HEK293T (cell line): ENCODE results near the gene C6orf62.
A peak's percentile ranks its signal among the peaks of the same experiment; 100 is the strongest.
"Not testable (repeated sequence)": the region's sequence is repeated elsewhere in the genome, so short reads cannot be mapped to it uniquely, and the experiment has no call there.

Experiments
- CTCF ChIA-PET: fragments of 350-600 bp; formaldehyde crosslinking; extraction: SDS; loops from one replicate; lab custom pipeline; 2021; ENCODE audit warnings: antibody characterized with exemption, inconsistent platforms; lab: Yijun Ruan, JAX
- POLR2A ChIA-PET: fragments of 350-600 bp; formaldehyde crosslinking; extraction: SDS; loops from one replicate; lab custom pipeline; 2020; ENCODE audit warnings: antibody characterized with exemption, inconsistent platforms; lab: Yijun Ruan, JAX
- DNase-seq: peaks from one replicate; pipeline ENCODE4 v3.0.0; 2012; ENCODE audit warnings: mixed read lengths; ENCODE audit errors: extremely low spot score
- ARNT ChIP-seq: fragments of 450-650 bp; IDR thresholded peaks from 2 replicates; pipeline ENCODE4 v1.6.1; 2017; ENCODE audit warnings: mild to moderate bottlenecking
- BHLHE40 ChIP-seq: fragments of 450-650 bp; IDR thresholded peaks from 2 replicates; pipeline ENCODE4 v1.6.1; 2016; ENCODE audit warnings: mild to moderate bottlenecking, moderate library complexity, borderline replicate concordance
- CTBP1 ChIP-seq: fragments of 450-650 bp; IDR thresholded peaks from 2 replicates; pipeline ENCODE4 v1.6.1; 2016; ENCODE audit warnings: borderline replicate concordance
- ELF4 ChIP-seq: fragments of 450-650 bp; IDR thresholded peaks from 2 replicates; pipeline ENCODE4 v1.6.1; 2017; ENCODE audit warnings: antibody characterized with exemption
- FOXA1 ChIP-seq: fragments of 450-650 bp; IDR thresholded peaks from 2 replicates; pipeline ENCODE4 v1.6.1; 2016; ENCODE audit warnings: mild to moderate bottlenecking
- FOXK2 ChIP-seq: fragments of 450-650 bp; IDR thresholded peaks from 2 replicates; pipeline ENCODE4 v1.6.1; 2016; ENCODE audit warnings: mild to moderate bottlenecking
- FOXM1 ChIP-seq: fragments of 450-650 bp; IDR thresholded peaks from 2 replicates; pipeline ENCODE4 v1.6.1; 2017; ENCODE audit warnings: mild to moderate bottlenecking, borderline replicate concordance
- HDGF ChIP-seq: fragments of 450-650 bp; IDR thresholded peaks from 2 replicates; pipeline ENCODE4 v1.6.1; 2017; ENCODE audit warnings: antibody characterized with exemption, borderline replicate concordance
- L3MBTL2 ChIP-seq: fragments of 450-650 bp; conservative IDR thresholded peaks from 2 replicates; pipeline ENCODE4 v1.6.1; 2016; ENCODE audit warnings: mild to moderate bottlenecking
- LEF1 ChIP-seq: fragments of 450-650 bp; IDR thresholded peaks from 2 replicates; pipeline ENCODE4 v1.6.1; 2017; ENCODE audit warnings: mild to moderate bottlenecking, borderline replicate concordance
- NFRKB ChIP-seq: fragments of 450-650 bp; IDR thresholded peaks from 2 replicates; pipeline ENCODE4 v1.6.1; 2016; ENCODE audit warnings: mild to moderate bottlenecking, moderate library complexity
- SP1 ChIP-seq: fragments of 450-650 bp; IDR thresholded peaks from 2 replicates; pipeline ENCODE4 v1.6.1; 2017
- SUZ12 ChIP-seq: fragments of 450-650 bp; IDR thresholded peaks from 2 replicates; pipeline ENCODE4 v1.6.1; 2016; ENCODE audit warnings: mild to moderate bottlenecking
- TARDBP ChIP-seq: fragments of 450-650 bp; IDR thresholded peaks from 2 replicates; pipeline ENCODE4 v1.6.1; 2016
- ZNF384 ChIP-seq: fragments of 450-650 bp; IDR thresholded peaks from 2 replicates; pipeline ENCODE4 v1.6.1; 2016
- TF ChIP-seq, protein P1 (sequence below): fragments of 450-650 bp; IDR thresholded peaks from 2 replicates; pipeline ENCODE4 v1.6.1; 2016

Gene C6orf62

DNA sequence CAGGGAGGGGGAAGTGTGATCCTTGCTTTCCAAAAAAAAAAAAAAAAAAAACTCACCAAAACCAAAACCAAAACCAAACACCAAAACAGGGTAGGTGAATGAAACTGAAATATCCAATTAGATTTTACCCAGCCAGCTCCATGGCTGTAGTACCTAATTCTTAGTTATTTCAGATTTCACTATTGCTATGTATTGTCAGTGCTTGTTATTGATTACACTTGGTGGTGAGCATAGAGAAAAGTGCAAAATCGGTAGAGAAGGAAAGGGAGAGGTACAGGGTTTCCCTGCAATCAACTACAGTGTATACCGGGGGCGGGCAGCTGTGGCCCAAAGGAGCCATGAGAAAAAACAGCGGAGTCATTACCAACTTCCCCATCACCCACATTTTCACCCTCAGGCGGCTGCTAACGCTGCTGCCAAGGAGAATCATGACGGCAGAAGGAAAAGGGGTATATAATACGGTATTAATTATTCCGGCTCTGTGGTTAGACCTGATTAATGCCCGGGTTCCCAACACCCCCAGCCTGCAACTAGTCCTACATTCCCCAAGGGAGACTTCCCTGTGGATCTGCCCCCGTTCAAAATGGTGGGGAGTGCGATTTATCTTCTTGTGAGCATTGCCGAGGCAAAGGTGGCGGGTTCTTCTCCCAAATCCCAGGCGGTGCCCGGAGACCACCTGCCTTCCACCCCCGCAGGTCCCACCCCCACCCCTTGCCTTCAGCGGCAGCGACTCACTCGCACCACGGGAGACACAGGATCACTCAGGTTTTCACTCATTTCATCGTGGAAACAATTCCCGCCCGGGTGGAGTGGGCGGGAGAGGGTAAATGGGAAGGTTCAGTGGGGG, at the start of gene C6orf62:
TSS of gene C6orf62 (minus strand) at position 30 of the 847 bp plus-strand sequence. CDS start 486 bp downstream, outside the sequence.
- peak; percentile 8 for DNase-seq
- POLR2A ChIA-PET, result interaction anchor here (2.3 kb wide), 1 partner anchor 56 kb away, joined by 12 read pairs; the partner anchor contains the start of gene GMNN
- no peak for TF ChIP-seq L3MBTL2
- TF ChIP-seq ZNF384, result peak; percentile 45; the same call in 1 of the 2 replicates
- CTCF ChIA-PET, result no interaction called here

DNA sequence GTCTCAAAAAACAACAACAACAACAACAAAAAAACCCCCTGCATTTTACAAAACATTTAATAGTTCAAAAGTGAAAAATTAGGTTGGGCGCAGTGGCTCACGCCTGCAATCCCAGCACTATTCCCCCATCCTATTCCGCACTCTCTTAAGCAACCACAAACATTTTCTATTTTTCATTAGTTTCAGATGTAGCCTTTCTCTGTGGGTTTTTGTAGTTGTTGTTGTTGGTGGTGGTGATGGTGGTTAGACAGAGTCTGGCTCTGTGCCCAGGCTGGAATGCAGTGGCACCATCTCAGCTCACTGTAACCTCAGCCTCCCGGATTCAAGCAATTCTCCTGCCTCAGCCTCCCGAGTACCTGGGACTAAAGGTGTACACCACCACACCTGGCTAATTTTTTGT, 49.4 kb upstream of the C6orf62 start:
- TF ChIP-seq LEF1 (no peak), FOXA1 (no peak), ZNF384 (no peak), FOXM1 (no peak), FOXK2 (no peak), TARDBP (no peak), BHLHE40 (no peak), ELF4 (no peak), SUZ12 (no peak), L3MBTL2 (no peak), NFRKB (no peak), ARNT (no peak), HDGF (no peak), SP1 (no peak), CTBP1 (no peak)
- TF ChIP-seq, protein P1, sequence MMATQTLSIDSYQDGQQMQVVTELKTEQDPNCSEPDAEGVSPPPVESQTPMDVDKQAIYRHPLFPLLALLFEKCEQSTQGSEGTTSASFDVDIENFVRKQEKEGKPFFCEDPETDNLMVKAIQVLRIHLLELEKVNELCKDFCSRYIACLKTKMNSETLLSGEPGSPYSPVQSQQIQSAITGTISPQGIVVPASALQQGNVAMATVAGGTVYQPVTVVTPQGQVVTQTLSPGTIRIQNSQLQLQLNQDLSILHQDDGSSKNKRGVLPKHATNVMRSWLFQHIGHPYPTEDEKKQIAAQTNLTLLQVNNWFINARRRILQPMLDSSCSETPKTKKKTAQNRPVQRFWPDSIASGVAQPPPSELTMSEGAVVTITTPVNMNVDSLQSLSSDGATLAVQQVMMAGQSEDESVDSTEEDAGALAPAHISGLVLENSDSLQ, result no peak
- ChIA-PET CTCF (no interaction called here), POLR2A (no interaction called here)

DNA sequence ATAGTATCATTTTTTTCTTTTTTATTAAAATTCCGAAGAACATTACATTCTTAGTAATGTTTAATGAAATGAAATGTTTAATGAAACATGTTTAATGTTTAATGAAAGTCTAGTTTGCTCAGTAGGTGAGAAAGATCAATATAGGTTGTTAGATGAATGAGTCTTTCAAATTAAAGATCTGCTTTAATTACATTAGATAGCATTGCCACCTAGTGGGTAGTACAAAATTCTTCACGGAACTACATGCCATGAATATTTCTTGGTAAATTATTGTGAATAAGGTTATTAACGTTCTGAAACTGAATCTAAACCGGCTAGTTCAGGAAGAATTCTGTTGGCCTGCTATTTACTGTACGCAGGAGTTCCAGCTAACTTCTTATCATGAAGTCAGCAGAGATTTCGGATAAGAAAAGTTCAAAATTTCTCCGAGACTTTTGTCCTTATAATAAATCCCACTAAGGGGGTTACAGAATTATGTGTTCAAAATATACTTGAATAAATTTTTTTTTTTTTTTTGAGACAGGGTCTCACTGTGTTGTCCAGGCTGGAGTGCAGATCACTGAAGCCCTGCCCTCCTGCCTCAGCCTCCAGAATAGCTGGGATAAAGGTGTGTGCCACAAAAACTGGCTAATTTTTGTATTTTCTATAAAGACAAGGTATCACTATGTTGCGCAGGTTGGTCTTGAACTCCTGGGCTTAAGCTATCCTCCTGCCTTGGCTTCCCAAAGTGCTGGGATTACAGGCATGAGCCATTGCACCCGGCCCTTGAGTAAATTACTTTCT, 47.9 kb upstream of the C6orf62 start:
- POLR2A ChIA-PET, result no interaction called here

More for the DNA sequence above, 49.4 kb upstream of the C6orf62 start:
- DNase-seq, result no peak

DNA sequence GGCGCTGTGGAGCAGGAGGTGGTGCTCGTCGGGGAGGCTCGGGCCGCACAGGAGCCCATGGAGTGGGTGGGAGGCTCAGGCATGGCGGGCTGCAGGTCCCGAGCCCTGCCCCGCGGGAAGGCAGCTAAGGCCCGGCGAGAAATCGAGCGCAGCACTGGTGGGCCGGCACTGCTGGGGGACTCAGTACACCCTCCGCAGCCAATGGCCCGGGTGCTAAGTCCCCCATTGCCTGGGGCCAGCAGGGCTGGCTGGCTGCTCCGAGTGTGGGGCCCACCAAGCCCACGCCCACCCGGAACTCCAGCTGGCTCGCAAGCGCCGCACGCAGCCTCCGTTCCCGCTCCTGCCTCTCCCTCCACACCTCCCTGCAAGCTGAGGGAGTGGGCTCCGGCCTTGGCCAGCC, 47.0 kb upstream of the C6orf62 start:
- POLR2A ChIA-PET, result interaction anchor here (1.2 kb wide), 1 partner anchor 44 kb away, joined by 4 read pairs; no protein-coding TSS in a partner anchor
- CTCF ChIA-PET, result not testable (repeated sequence)

More for the DNA sequence above, 47.9 kb upstream of the C6orf62 start:
- TF ChIP-seq FOXK2 (no peak), FOXM1 (no peak), SP1 (no peak), ELF4 (no peak)
- no peak for DNase-seq
- CTCF ChIA-PET, result interaction anchor here (0.7 to 1.1 kb wide), 3 partner anchors 187 to 1301 kb away, joined by 3 to 6 read pairs (median 4); no protein-coding TSS in a partner anchor

DNA sequence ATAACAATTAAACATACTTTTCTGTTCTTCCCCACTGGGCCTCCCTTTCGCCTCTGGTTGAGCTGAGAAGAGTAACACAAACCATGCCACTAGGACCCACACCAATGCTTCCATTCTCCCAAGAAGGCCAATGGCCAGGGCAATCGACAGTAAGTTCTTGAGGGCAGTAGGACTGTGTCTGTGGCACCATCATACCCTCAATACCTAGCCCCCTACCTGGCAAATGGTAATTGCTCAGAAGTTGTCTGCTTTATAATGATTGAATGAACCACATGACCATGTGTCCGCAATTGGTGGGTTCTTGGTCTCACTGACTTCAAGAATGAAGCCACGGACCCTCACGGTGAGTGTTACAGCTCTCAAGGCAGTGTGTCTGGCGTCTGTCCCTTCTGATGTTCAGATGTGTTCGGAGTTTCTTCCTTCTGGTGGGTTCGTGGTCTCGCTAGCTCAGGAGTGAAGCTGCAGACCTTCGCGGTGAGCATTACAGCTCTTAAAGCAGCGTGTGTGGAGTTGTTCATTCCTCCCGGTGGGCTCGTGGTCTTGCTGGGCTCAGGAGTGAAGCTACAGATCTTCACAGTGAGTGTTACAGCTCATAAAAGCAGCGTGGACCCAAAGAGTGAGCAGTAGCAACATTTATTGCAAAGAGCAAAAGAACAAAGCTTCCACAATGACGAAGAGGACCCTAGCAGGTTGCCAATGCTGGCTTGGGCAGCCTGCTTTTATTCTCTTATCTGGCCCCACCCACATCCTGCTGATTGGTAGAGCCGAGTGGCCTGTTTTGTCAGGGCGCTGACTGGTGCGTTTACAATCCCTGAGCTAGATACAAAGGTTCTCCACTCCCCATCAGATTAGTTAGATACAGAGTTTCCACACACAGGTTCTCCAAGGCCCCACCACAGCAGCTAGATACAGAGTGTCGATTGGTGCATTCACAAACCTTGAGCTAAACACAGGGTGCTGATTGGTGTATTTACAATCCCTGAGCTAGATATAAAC, 46.2 kb upstream of the C6orf62 start:
- CTCF ChIA-PET, DNase-seq: not testable (repeated sequence)
- POLR2A ChIA-PET, result interaction anchor here (1.2 kb wide), 1 partner anchor 43 kb away, joined by 4 read pairs; no protein-coding TSS in a partner anchor

More for the DNA sequence above, 47.0 kb upstream of the C6orf62 start:
- DNase-seq, result not testable (repeated sequence)

DNA sequence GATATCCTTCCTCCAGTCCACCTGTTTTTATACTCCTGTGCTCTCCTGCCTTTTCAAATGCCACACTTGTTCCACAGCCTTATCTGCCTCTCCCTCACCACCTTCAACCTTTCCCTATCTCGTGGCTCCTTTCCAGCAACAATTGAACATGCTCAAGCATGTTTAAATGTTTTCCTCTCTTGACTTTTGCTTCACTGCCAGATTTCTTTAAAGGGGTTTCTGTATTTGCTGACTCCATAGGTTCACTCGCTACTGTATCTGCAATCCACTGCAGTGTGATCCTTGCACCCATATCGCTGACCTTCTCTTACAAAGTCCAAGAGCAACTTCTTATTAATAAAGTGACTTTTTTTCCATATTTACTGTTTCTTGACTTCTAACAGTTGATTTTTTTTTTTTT, 44.6 kb upstream of the C6orf62 start:
- ChIA-PET CTCF (no interaction called here), POLR2A (interaction anchor here (1.4 kb wide), 1 partner anchor 11 kb away, joined by 3 read pairs; the partner anchor contains the start of gene GMNN)
- TF ChIP-seq TARDBP (no peak), LEF1 (no peak), L3MBTL2 (no peak), ELF4 (no peak), CTBP1 (no peak), FOXK2 (no peak), ZNF384 (no peak), NFRKB (no peak), SUZ12 (no peak), FOXA1 (no peak), FOXM1 (no peak), ARNT (no peak), SP1 (no peak), HDGF (no peak), BHLHE40 (no peak)
- TF ChIP-seq, protein P1, result no peak
- DNase-seq, result no peak
